NCI-H187 (cell line): ENCODE measurements around the gene KDM8.

Source experiments
- DNase-seq, 2 experiments: peaks; one replicate each; lab custom pipeline; 2025; lab: John Stamatoyannopoulos, UW

Gene KDM8

GRCh38 chr16:27230562-27231001 is 27.3 kb downstream of the KDM8 start:
- DNase-seq: no peak

GRCh38 chr16:27231692-27232060 is 28.4 kb downstream of the KDM8 start:
- no peak for DNase-seq

- no peak for DNase-seq
Measured at GRCh38 chr16:27232061-27232900, 29.0 kb downstream of the KDM8 start.

- no peak for DNase-seq
Measured at GRCh38 chr16:27232901-27233625, 29.7 kb downstream of the KDM8 start.

GRCh38 chr16:27233731-27234130 is 30.4 kb downstream of the KDM8 start:
- no peak for DNase-seq

- no peak for DNase-seq
Measured at GRCh38 chr16:27234171-27234570, 30.8 kb downstream of the KDM8 start.

- DNase-seq: no peak
Measured at GRCh38 chr16:27234603-27235002, 31.3 kb downstream of the KDM8 start.

GRCh38 chr16:27235055-27235937 is 32.0 kb downstream of the KDM8 start:
- DNase-seq: no peak

- DNase-seq: no peak
Measured at GRCh38 chr16:27235938-27236245, 32.6 kb downstream of the KDM8 start.

GRCh38 chr16:27236635-27237218 is 33.4 kb downstream of the KDM8 start:
- DNase-seq: no peak

- DNase-seq: no peak
Measured at GRCh38 chr16:27237219-27238015, 34.1 kb downstream of the KDM8 start.

GRCh38 chr16:27238016-27238587 is 34.8 kb downstream of the KDM8 start:
- DNase-seq: no peak

GRCh38 chr16:27238591-27238990 is 35.3 kb downstream of the KDM8 start:
- no peak for DNase-seq

- no peak for DNase-seq
Measured at GRCh38 chr16:27239026-27239425, 35.7 kb downstream of the KDM8 start.

GRCh38 chr16:27239906-27240655 is 36.8 kb downstream of the KDM8 start:
- DNase-seq: no peak

GRCh38 chr16:27240948-27241531 is 37.7 kb downstream of the KDM8 start:
- no peak for DNase-seq

GRCh38 chr16:27241658-27242057 is 38.3 kb downstream of the KDM8 start:
- DNase-seq: no peak

- DNase-seq: no peak
Measured at GRCh38 chr16:27242398-27242797, 39.1 kb downstream of the KDM8 start.

- DNase-seq: no peak
Measured at GRCh38 chr16:27242868-27243590, 39.7 kb downstream of the KDM8 start.
